H9 (cell line): ENCODE measurements around the gene CASP8AP2. TPM values are rescaled to one million over a fixed set of nuclear protein-coding genes. Genes with fewer than 3 reads are reported as not detected.

Experiments used
- DNase-seq: peaks from one replicate; pipeline ENCODE4 v3.0.0-alpha.2; 2017
- H2AFZ ChIP-seq: one replicate; pipeline ENCODE4 v1.6.1; 2013; ENCODE audit warnings: mild to moderate bottlenecking, low read length, control low read depth, moderate library complexity
- H2AK5ac ChIP-seq: 2 replicates; pipeline ENCODE4 v1.6.1; 2013; ENCODE audit warnings: low read length, control low read depth, mixed read lengths; ENCODE audit not compliant: insufficient read length
- H2BK120ac ChIP-seq: one replicate; pipeline ENCODE4 v1.6.1; 2013; ENCODE audit warnings: low read depth, mild to moderate bottlenecking, low read length, control low read depth, inconsistent platforms; ENCODE audit not compliant: poor library complexity, severe bottlenecking
- H2BK12ac ChIP-seq: 2 replicates; pipeline ENCODE4 v1.6.1; 2013; ENCODE audit warnings: low read length, control low read depth, mixed read lengths, low read depth; ENCODE audit not compliant: insufficient read length
- H2BK15ac ChIP-seq: 2 replicates; pipeline ENCODE4 v1.6.1; 2013; ENCODE audit warnings: low read depth, low read length, control low read depth
- H2BK20ac ChIP-seq: one replicate; pipeline ENCODE4 v1.6.1; 2013; ENCODE audit warnings: low read depth, mild to moderate bottlenecking, low read length, control low read depth, inconsistent platforms; ENCODE audit not compliant: poor library complexity, severe bottlenecking
- H2BK5ac ChIP-seq: 2 replicates; pipeline ENCODE4 v1.6.1; 2013; ENCODE audit warnings: low read length, control low read depth, mixed read lengths; ENCODE audit not compliant: insufficient read length
- H3K14ac ChIP-seq: 2 replicates; pipeline ENCODE4 v1.6.1; 2013; ENCODE audit warnings: low read length, control low read depth; ENCODE audit not compliant: insufficient read depth
- H3K18ac ChIP-seq: 2 replicates; pipeline ENCODE4 v1.6.1; 2013; ENCODE audit warnings: low read depth, mild to moderate bottlenecking, mixed read lengths, low read length, control low read depth; ENCODE audit not compliant: insufficient read length
- H3K23ac ChIP-seq: 2 replicates; pipeline ENCODE4 v1.6.1; 2013; ENCODE audit warnings: low read length, control low read depth, mixed read lengths, low read depth; ENCODE audit not compliant: insufficient read length
- H3K23me2 ChIP-seq: 2 replicates; pipeline ENCODE4 v1.6.1; 2013; ENCODE audit warnings: low read depth, mild to moderate bottlenecking, mixed read lengths, low read length, control low read depth; ENCODE audit not compliant: insufficient read length, poor library complexity, severe bottlenecking
- H3K27ac ChIP-seq: 2 replicates; pipeline ENCODE4 v1.5.1; 2013; ENCODE audit warnings: low read length, control low read depth, mixed read lengths, low read depth; ENCODE audit not compliant: insufficient read length
- H3K27me3 ChIP-seq: 2 replicates; pipeline ENCODE4 v1.6.1; 2013; ENCODE audit warnings: low read length, control low read depth, inconsistent platforms; ENCODE audit not compliant: insufficient read depth
- H3K4ac ChIP-seq: 2 replicates; pipeline ENCODE4 v1.6.1; 2013; ENCODE audit warnings: low read depth, mild to moderate bottlenecking, control low read depth, inconsistent platforms, low read length, moderate library complexity
- H3K4me1 ChIP-seq: 2 replicates; pipeline ENCODE4 v1.6.1; 2013; ENCODE audit warnings: low read length, control low read depth, inconsistent platforms; ENCODE audit not compliant: insufficient read depth
- H3K4me2 ChIP-seq: 2 replicates; pipeline ENCODE4 v1.6.1; 2013; ENCODE audit warnings: low read length, control low read depth, mixed read lengths; ENCODE audit not compliant: insufficient read length, insufficient read depth
- H3K56ac ChIP-seq: 2 replicates; pipeline ENCODE4 v1.6.1; 2013; ENCODE audit warnings: low read depth, mild to moderate bottlenecking, mixed read lengths, low read length, control low read depth; ENCODE audit not compliant: insufficient read length
- H3K79me1 ChIP-seq: 2 replicates; pipeline ENCODE4 v1.6.1; 2013; ENCODE audit warnings: low read depth, mild to moderate bottlenecking, moderate library complexity, low read length, control low read depth, inconsistent platforms; ENCODE audit not compliant: insufficient read depth, poor library complexity, severe bottlenecking
- H3K79me2 ChIP-seq: 2 replicates; pipeline ENCODE4 v1.6.1; 2013; ENCODE audit warnings: low read length, control low read depth, inconsistent platforms; ENCODE audit not compliant: insufficient read depth
- H3K9ac ChIP-seq: 2 replicates; pipeline ENCODE4 v1.6.1; 2013; ENCODE audit warnings: low read length, control low read depth, mixed read lengths; ENCODE audit not compliant: insufficient read length; ENCODE audit errors: extremely low read depth
- H3K9me3 ChIP-seq: one replicate; pipeline ENCODE4 v1.6.1; 2013; ENCODE audit warnings: low read depth, low read length, inconsistent platforms; ENCODE audit not compliant: control insufficient read depth
- H3T11ph ChIP-seq: one replicate; pipeline ENCODE4 v1.6.1; 2013; ENCODE audit warnings: mild to moderate bottlenecking, low read length, control low read depth, inconsistent platforms
- H4K20me1 ChIP-seq: one replicate; pipeline ENCODE4 v1.6.1; 2013; ENCODE audit not compliant: control insufficient read depth, insufficient read length, insufficient read depth
- H4K5ac ChIP-seq: 2 replicates; pipeline ENCODE4 v1.6.1; 2013; ENCODE audit warnings: low read depth, mild to moderate bottlenecking, mixed read lengths, low read length, control low read depth; ENCODE audit not compliant: insufficient read length
- H4K8ac ChIP-seq: replicated peaks from 2 replicates; pipeline ENCODE4 v1.6.1; 2013; ENCODE audit warnings: low read length, control low read depth, mixed read lengths, low read depth; ENCODE audit not compliant: insufficient read length
- H4K91ac ChIP-seq: 2 replicates; pipeline ENCODE4 v1.6.1; 2013; ENCODE audit warnings: low read depth, mild to moderate bottlenecking, moderate library complexity, mixed read lengths, low read length, control low read depth; ENCODE audit not compliant: insufficient read length
- H3K27ac Mint-ChIP-seq, 3 experiments: 2 replicates in 2 of 3; 3 replicates in 1 of 3; pipeline ENCODE4 v1.8.0; 2020 to 2021; ENCODE audit warnings: mixed read lengths in 3 of 3, mild to moderate bottlenecking in 1 of 3, moderate library complexity in 1 of 3
- H3K27me3 Mint-ChIP-seq: 2 replicates; pipeline ENCODE4 v1.8.0; 2021; ENCODE audit warnings: low read depth, mild to moderate bottlenecking, moderate library complexity, mixed read lengths
- H3K36me3 Mint-ChIP-seq, 3 experiments: 2 replicates in 2 of 3; 3 replicates in 1 of 3; pipeline ENCODE4 v1.8.0; 2020 to 2021; ENCODE audit warnings: low read depth in 3 of 3, mixed read lengths in 3 of 3; ENCODE audit not compliant: insufficient read depth in 1 of 3
- H3K4me1 Mint-ChIP-seq, 2 experiments: 2 replicates each; pipeline ENCODE4 v1.8.0; 2020; ENCODE audit warnings: mixed read lengths in 2 of 2
- H3K4me3 Mint-ChIP-seq, 2 experiments: 2 replicates in 1 of 2; 3 replicates in 1 of 2; pipeline ENCODE4 v1.8.0; 2020 to 2021; ENCODE audit warnings: mild to moderate bottlenecking in 2 of 2, mixed read lengths in 2 of 2, moderate library complexity in 1 of 2
- H3K9me3 Mint-ChIP-seq, 2 experiments: 2 replicates in 1 of 2; 3 replicates in 1 of 2; pipeline ENCODE4 v1.8.0; 2020; ENCODE audit warnings: mild to moderate bottlenecking in 2 of 2, mixed read lengths in 2 of 2, moderate library complexity in 1 of 2
- CTCF ChIP-seq: fragments of 200-600 bp; sonication (generic); conservative IDR thresholded peaks from 3 replicates; pipeline ENCODE4 v1.8.0; 2021; ENCODE audit warnings: antibody characterized with exemption, mild to moderate bottlenecking
- WGBS: extraction: QIAGEN DNeasy Blood & Tissue Kit; methylation state at CpG from one replicate; pipeline ENCODE4 v1.1.7; 2013; ENCODE audit warnings: missing lambda C conversion rate, low lambda C conversion rate, mixed read lengths; ENCODE audit not compliant: insufficient read length; ENCODE audit errors: extremely low coverage; 5-methylcytosine and 5-hydroxymethylcytosine counted together
- total RNA-seq: library from RNA; stranded (reverse); gene quantifications from 2 replicates; pipeline ENCODE4 v1.2.1, GENCODE V29; 2021

The CASP8AP2 gene
- total RNA-seq, 1 experiment from 2014 or later = 33.6 TPM

- Histone ChIP-seq H2AK5ac (peak overlapping the region; percentile 90), H3K79me1 (no peaks in the 10 kb centered on the region), H3K23me2 (no peaks in the 10 kb centered on the region), H4K91ac (no peak overlapping the region), H3K18ac (peak overlapping the region; percentile 45), H3K9me3 (no peaks in the 10 kb centered on the region), H2BK5ac (peak overlapping the region; percentile 58), H2BK12ac (peak overlapping the region; percentile 93), H3K23ac (no peak overlapping the region), H3K4me1 (no peaks in the 10 kb centered on the region; the same call in 1 of the 2 replicates), H3K14ac (no peak overlapping the region), H4K5ac (no peak overlapping the region), H2AFZ (no peak overlapping the region), H3K4me2 (no peak overlapping the region), H3K9ac (no peak overlapping the region), H2BK20ac (no peak overlapping the region), H3K27ac (no peak overlapping the region), H3T11ph (no peak overlapping the region), H2BK15ac (peak overlapping the region; percentile 97; the same call in 1 of the 2 replicates), H4K20me1 (no peaks in the 10 kb centered on the region), H3K4ac (no peak overlapping the region), H3K27me3 (no peaks in the 10 kb centered on the region), H2BK120ac (peak overlapping the region; percentile 29), H4K8ac (no peak overlapping the region), H3K79me2 (peaks cover 9% of the 10 kb centered on the region; the same call in 1 of the 2 replicates), H3K56ac (no peak overlapping the region)
- H3K9me3 Mint-ChIP-seq = no peaks in the 10 kb centered on the region
- peaks cover 21 to 29% of the 10 kb centered on the region in 2 experiments for H3K4me1 Mint-ChIP-seq
- no CpG with 5 or more reads among the region's 8 CpGs for WGBS
- TF ChIP-seq CTCF = no peak
- H3K27ac Mint-ChIP-seq = peak overlapping the region; percentile 48 to 86 (median 76); a peak in 6 of 7 replicates
- H3K27me3 Mint-ChIP-seq = no peaks in the 10 kb centered on the region
- DNase-seq = no peak
- peaks cover 56 to 78% (median 57%) of the 10 kb centered on the region in 3 experiments for H3K36me3 Mint-ChIP-seq
- no peak overlapping the region for H3K4me3 Mint-ChIP-seq
Measured at GRCh38 chr6:89799096-89799495, 30.6 kb upstream of the CASP8AP2 start.
